Measurements from ENCODE around the gene APRT. TPM values are rescaled to one million over a fixed set of nuclear protein-coding genes. Genes with fewer than 3 reads are reported as not detected.
A peak's percentile ranks its signal among the peaks of the same experiment; 100 is the strongest.

APRT gene
- total and polyA plus RNA-seq, 10 of the 15 experiments (the other 5 are each of a cell fraction or from before 2014, with no cell fraction given): 30.6 to 495 (median 166) TPM

GRCh38 chr16:88807142-88807625, 4.5 kb downstream of the APRT start:
- intact Hi-C loops (cut with micrococcal nuclease; ENCODE audit: unreplicated experiment): no loop called here
- no peak overlapping the region for H3K4me2 ChIP-seq (ENCODE audit: control insufficient read depth, insufficient read depth)
- no peak overlapping the region for H3K27ac ChIP-seq (ENCODE audit: control insufficient read depth, insufficient read depth)
- ChIA-PET CTCF (no interaction called here), POLR2A (no interaction called here), SMC1A (ENCODE audit: uncharacterized antibody, unreplicated experiment) (no interaction called here), RAD21 (ENCODE audit: unreplicated experiment) (no interaction called here)
- 98% methylated on average over 24 of the region's 24 CpGs for WGBS (ENCODE audit: insufficient coverage, insufficient replicate concordance, low lambda C conversion rate, missing lambda C conversion rate)
- H3K9ac ChIP-seq (ENCODE audit: control insufficient read depth, insufficient read depth, low read length): no peak overlapping the region
- no peaks in the 10 kb centered on the region for H3K9me3 ChIP-seq (replicated peaks; ENCODE audit: control insufficient read depth, insufficient read depth, low read length)
- peaks cover 6 to 42% of the 10 kb centered on the region in 2 experiments; a peak in 3 of 4 replicates for H3K36me3 ChIP-seq (ENCODE audit: control insufficient read depth in 2 of 2, insufficient read depth in 2 of 2, low read length in 1 of 2)
- H3K27me3 ChIP-seq (replicated peaks in 1 of 2; ENCODE audit: control insufficient read depth in 2 of 2, insufficient read depth in 2 of 2, low read length in 1 of 2): no peaks in the 10 kb centered on the region
- FAIRE-seq (no peak), DNase-seq (ENCODE audit: low read depth, low spot score) (no peak), ATAC-seq (no peak)
- no peaks in the 10 kb centered on the region for H4K20me1 ChIP-seq (ENCODE audit: control insufficient read depth, insufficient read depth)
- H3K4me3 ChIP-seq: no peak overlapping the region
- TF ChIP-seq RELB (IDR thresholded peaks at IDR 0.05; ENCODE audit: low read depth) (no peak), NFYB (IDR thresholded peaks at IDR 0.05; ENCODE audit: insufficient read depth, low read depth, low read length) (no peak), RCOR1 (conservative IDR thresholded peaks at IDR 0.05; ENCODE audit: low read depth, low read length) (no peak), POLR2A (IDR thresholded peaks at IDR 0.05; ENCODE audit: low read depth, low read length) (peak; percentile 57; the same call in 1 of the 2 replicates), TCF7 (IDR thresholded peaks at IDR 0.05; ENCODE audit: borderline replicate concordance) (no peak)
- H3K79me2 ChIP-seq (ENCODE audit: control insufficient read depth, insufficient read depth, low read length): peaks cover 54% of the 10 kb centered on the region
- H2AFZ ChIP-seq (ENCODE audit: control insufficient read depth, low read depth, low read length): no peak overlapping the region
- in situ Hi-C loops (cut with MboI): no loop called here
- H3K4me1 ChIP-seq (ENCODE audit: control insufficient read depth, insufficient read depth, low read length): peaks cover 17% of the 10 kb centered on the region
- no TSS peak for BruUV-seq (replicated peaks)

- H3K9ac ChIP-seq (ENCODE audit: control insufficient read depth, insufficient read depth, low read length): no peak overlapping the region
- no peak overlapping the region for H3K4me3 ChIP-seq
- peaks cover 21% of the 10 kb centered on the region for H3K4me1 ChIP-seq (ENCODE audit: control insufficient read depth, insufficient read depth, low read length)
- POLR2A ChIA-PET: no interaction called here
- TF ChIP-seq HDAC6 (IDR thresholded peaks at IDR 0.05; ENCODE audit: unreplicated experiment) (no peak), WRNIP1 (IDR thresholded peaks at IDR 0.05; ENCODE audit: borderline replicate concordance, low read depth, low read length) (no peak), POLR2A (IDR thresholded peaks at IDR 0.05; ENCODE audit: low read depth, low read length) (peak; percentile 31; the same call in 1 of the 2 replicates), POLR2AphosphoS2 (IDR thresholded peaks at IDR 0.05; ENCODE audit: low read depth, low read length) (no peak)
- TF ChIP-seq, protein P1, sequence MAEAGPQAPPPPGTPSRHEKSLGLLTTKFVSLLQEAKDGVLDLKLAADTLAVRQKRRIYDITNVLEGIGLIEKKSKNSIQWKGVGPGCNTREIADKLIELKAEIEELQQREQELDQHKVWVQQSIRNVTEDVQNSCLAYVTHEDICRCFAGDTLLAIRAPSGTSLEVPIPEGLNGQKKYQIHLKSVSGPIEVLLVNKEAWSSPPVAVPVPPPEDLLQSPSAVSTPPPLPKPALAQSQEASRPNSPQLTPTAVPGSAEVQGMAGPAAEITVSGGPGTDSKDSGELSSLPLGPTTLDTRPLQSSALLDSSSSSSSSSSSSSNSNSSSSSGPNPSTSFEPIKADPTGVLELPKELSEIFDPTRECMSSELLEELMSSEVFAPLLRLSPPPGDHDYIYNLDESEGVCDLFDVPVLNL (IDR thresholded peaks at IDR 0.05; ENCODE audit: low read depth, low read length): no peak
- CTCF ChIA-PET: interaction anchor here (0.5 kb wide), 1 partner anchor 145 kb away, joined by 3 read pairs; no protein-coding TSS in a partner anchor
- H3K4me2 ChIP-seq (ENCODE audit: control insufficient read depth, insufficient read depth): no peak overlapping the region
- H2AFZ ChIP-seq (ENCODE audit: control insufficient read depth, low read depth, low read length): no peak overlapping the region
- no peaks in the 10 kb centered on the region for H4K20me1 ChIP-seq (ENCODE audit: control insufficient read depth, insufficient read depth)
- BruUV-seq (replicated peaks): no TSS peak
- intact Hi-C loops (cut with micrococcal nuclease; ENCODE audit: unreplicated experiment): no loop called here
- ATAC-seq: no peak
- no peaks in the 10 kb centered on the region for H3K27me3 ChIP-seq (replicated peaks in 1 of 2; ENCODE audit: control insufficient read depth in 2 of 2, insufficient read depth in 2 of 2, low read length in 1 of 2)
- no peak overlapping the region for H3K27ac ChIP-seq (ENCODE audit: control insufficient read depth, insufficient read depth)
- H3K36me3 ChIP-seq (ENCODE audit: control insufficient read depth in 2 of 2, insufficient read depth in 2 of 2, low read length in 1 of 2): peaks cover 6 to 42% of the 10 kb centered on the region in 2 experiments; a peak in 3 of 4 replicates
- H3K9me3 ChIP-seq (replicated peaks; ENCODE audit: control insufficient read depth, insufficient read depth, low read length): no peaks in the 10 kb centered on the region
- DNase-seq (ENCODE audit: low read depth, low spot score): no peak
- in situ Hi-C loops (cut with MboI): no loop called here
- RAD21 ChIA-PET (ENCODE audit: unreplicated experiment): no interaction called here
- SMC1A ChIA-PET (ENCODE audit: uncharacterized antibody, unreplicated experiment): no interaction called here
- no peak for FAIRE-seq
- WGBS (ENCODE audit: insufficient coverage, insufficient replicate concordance, low lambda C conversion rate, missing lambda C conversion rate): 95% methylated on average over 23 of the region's 27 CpGs
- H3K79me2 ChIP-seq (ENCODE audit: control insufficient read depth, insufficient read depth, low read length): peaks cover 53% of the 10 kb centered on the region
Measured at GRCh38 chr16:88806491-88807111, 5.1 kb downstream of the APRT start.

Measured in GM12878 (cell line).